ENCODE measurements around the gene SLX9. TPM values are rescaled to one million over a fixed set of nuclear protein-coding genes. Genes with fewer than 3 reads are reported as not detected.

Gene SLX9
- total RNA-seq, 2 donors from 2014 or later: 21.4 to 24.8 TPM

DNA sequence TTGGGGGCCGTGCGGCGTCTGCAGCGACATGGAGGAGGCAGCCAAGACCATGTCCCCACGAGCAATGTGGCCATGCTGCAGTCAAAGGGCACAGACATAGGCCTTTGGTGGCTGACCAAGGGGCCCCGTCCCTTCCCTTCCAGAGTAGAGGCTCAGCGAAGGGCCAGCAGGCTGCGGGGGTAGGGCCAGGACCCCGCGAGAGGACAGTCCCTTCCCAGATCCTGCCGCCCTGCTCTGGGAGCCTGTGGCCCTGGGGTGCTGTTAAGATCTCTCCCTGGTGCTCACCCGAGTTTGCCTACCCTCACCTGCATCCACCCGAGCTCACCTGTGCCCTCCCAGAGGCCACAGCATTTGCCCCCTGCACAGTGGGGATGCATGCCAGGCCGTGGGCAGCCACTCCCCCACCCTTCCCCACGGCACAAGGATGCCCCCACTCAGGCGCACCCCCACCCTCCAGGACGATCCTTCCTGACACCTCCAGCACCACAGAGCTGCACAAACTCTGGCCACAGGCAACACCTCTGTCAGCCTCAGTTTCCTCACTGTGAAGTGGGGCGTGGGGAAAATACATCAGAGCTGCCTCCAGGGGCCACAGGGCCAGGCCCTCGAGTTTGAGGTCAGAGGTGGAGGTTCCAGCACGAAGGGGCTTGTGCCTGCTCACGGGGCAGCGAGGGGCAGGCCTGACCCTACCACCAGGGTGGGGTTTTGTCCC is 34.7 kb upstream of the SLX9 start:
- Histone ChIP-seq H3K27ac (no peak overlapping the region), H3K4me3 (no peak overlapping the region), H3K9me3 (no peaks in the 10 kb centered on the region), H3K27me3 (replicated peaks; ENCODE audit: insufficient read depth) (no peaks in the 10 kb centered on the region), H3K4me1 (replicated peaks) (no peaks in the 10 kb centered on the region), H3K36me3 (no peaks in the 10 kb centered on the region)
- 92% methylated on average over 18 of the region's 22 CpGs for WGBS
- no peak for TF ChIP-seq POLR2AphosphoS5 (IDR thresholded peaks at IDR 0.05)
- no peak for TF ChIP-seq CTCF (IDR thresholded peaks at IDR 0.05)
- TF ChIP-seq POLR2A (IDR thresholded peaks at IDR 0.05): no peak
- intact Hi-C loops (cut with DNase I): no loop called here
- DNase-seq (ENCODE audit: low spot score): no peak

GRCh38 chr21:44905728-44906090 is 34.1 kb upstream of the SLX9 start:
- H3K27me3 ChIP-seq (replicated peaks; ENCODE audit: insufficient read depth): no peaks in the 10 kb centered on the region
- no peak for TF ChIP-seq CTCF (IDR thresholded peaks at IDR 0.05)
- no peak for TF ChIP-seq POLR2A (IDR thresholded peaks at IDR 0.05)
- no peak for TF ChIP-seq POLR2AphosphoS5 (IDR thresholded peaks at IDR 0.05)
- H3K4me3 ChIP-seq: no peak overlapping the region
- intact Hi-C loops (cut with DNase I): no loop called here
- WGBS: 91% methylated on average over 7 of the region's 7 CpGs
- peaks cover 2% of the 10 kb centered on the region for H3K4me1 ChIP-seq (replicated peaks)
- no peaks in the 10 kb centered on the region for H3K9me3 ChIP-seq
- H3K36me3 ChIP-seq: no peaks in the 10 kb centered on the region
- no peak for DNase-seq (ENCODE audit: low spot score)
- no peak overlapping the region for H3K27ac ChIP-seq

DNA sequence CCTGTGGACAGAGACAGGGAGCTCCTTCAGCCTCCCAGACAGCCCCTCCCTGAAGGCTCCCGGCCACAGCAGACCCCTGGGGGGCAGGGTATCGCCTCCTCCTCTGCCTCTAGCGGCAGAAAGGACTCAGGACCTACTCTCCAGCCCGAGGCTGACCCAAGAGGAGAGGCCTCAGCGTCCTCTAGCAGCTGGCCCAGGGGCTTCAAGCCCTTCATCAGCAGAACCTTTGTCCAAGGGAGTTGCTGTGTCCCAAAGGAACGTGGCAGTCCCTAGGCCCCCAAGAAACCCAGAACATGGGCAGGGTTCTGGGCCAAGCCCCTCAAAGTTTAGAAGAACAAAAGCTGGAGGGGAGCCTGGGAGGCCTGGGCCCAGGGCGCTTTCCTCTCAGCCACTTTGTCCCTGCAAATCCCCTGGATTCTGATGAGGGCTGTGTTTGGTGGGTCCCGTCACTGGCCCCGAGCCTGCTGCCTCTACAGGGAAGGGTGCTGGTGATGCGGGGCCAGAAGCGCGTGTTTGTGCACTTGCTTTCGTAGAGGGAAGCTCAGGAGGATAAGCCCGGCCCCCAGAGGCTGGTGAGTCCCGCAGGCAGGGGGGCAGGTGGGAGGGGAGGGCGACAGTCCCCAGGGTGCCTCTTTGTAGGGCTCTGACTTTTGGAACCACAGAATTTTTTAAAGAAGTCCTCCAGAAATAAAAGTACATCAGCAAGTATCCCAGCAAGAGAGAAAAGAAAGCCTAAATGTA is 32.4 kb upstream of the SLX9 start:
- peak overlapping the region in 1 of 2 donors; percentile 66 for H3K27ac ChIP-seq
- no peak for DNase-seq (ENCODE audit: low spot score)
- no peaks in the 10 kb centered on the region for H3K36me3 ChIP-seq
- H3K4me1 ChIP-seq (replicated peaks): peaks cover 14% of the 10 kb centered on the region
- TF ChIP-seq CTCF (IDR thresholded peaks at IDR 0.05) (no peak), POLR2AphosphoS5 (IDR thresholded peaks at IDR 0.05) (no peak), POLR2A (IDR thresholded peaks at IDR 0.05) (no peak)
- H3K9me3 ChIP-seq: no peaks in the 10 kb centered on the region
- 65% methylated on average over 16 of the region's 16 CpGs for WGBS
- no peaks in the 10 kb centered on the region for H3K27me3 ChIP-seq (replicated peaks; ENCODE audit: insufficient read depth)
- H3K4me3 ChIP-seq: no peak overlapping the region
- intact Hi-C loops (cut with DNase I): no loop called here

DNA sequence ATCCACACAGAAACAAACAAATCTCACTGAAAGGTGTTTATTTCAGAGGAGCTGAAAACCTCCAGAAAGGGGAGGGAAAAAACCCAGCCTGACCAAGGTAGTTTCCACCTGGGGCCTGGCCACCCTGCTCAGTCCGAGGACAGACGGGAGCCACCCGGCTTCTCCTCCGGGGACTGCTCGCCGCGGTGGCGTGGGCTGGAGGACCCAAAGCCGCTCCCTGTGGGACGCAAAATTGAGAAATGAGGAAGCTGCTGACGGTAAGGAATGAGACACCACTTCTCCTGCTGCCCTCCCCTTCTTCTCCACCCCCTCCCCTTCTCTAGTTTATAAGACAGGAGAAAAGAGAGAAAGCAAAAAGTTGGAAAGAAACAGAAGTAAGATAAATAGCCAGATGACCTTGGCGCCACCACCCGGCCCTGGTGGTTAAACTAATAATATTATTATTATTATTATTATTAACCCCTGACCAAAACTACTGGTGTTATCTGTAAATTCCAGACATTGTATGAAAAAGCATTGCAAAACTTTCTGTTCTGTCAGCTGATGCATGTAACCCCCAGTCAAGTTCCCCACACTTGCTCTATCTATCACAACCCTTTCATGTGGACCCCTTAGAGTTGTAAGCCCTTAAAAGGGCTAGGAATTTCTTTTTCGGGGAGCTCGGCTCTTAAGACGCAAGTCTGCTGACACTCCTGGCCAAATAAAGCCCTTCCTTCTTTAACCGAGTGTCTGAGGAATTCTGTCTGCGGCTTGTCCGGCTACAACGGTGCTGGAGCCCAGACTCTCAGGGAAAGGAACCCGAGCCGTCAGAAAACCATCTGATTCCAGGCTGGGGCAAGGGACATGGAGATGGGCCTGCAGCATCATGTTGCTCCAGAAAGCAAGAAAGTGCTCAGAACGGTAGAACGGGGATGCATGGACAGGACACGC is 31.6 kb upstream of the SLX9 start:
- intact Hi-C loops (cut with DNase I): no loop called here
- DNase-seq (ENCODE audit: low spot score): no peak
- H3K4me3 ChIP-seq: no peak overlapping the region
- peak overlapping the region in 1 of 2 donors; percentile 66 for H3K27ac ChIP-seq
- no peaks in the 10 kb centered on the region for H3K27me3 ChIP-seq (replicated peaks; ENCODE audit: insufficient read depth)
- H3K4me1 ChIP-seq (replicated peaks): peaks cover 14% of the 10 kb centered on the region
- WGBS: 54% methylated on average over 25 of the region's 25 CpGs
- H3K9me3 ChIP-seq: no peaks in the 10 kb centered on the region
- TF ChIP-seq POLR2A (IDR thresholded peaks at IDR 0.05) (no peak), CTCF (IDR thresholded peaks at IDR 0.05) (no peak), POLR2AphosphoS5 (IDR thresholded peaks at IDR 0.05) (no peak)
- no peaks in the 10 kb centered on the region for H3K36me3 ChIP-seq
